Measurements from ENCODE around the gene IDH2. TPM values are rescaled to one million over a fixed set of nuclear protein-coding genes. Genes with fewer than 3 reads are reported as not detected.
"Not testable (repeated sequence)": the region's sequence is repeated elsewhere in the genome, so short reads cannot be mapped to it uniquely, and the experiment has no call there.

IDH2 gene
- 10 to 100 TPM; 29.4 to 49.6 (median 33.5) TPM for total RNA-seq

DNA sequence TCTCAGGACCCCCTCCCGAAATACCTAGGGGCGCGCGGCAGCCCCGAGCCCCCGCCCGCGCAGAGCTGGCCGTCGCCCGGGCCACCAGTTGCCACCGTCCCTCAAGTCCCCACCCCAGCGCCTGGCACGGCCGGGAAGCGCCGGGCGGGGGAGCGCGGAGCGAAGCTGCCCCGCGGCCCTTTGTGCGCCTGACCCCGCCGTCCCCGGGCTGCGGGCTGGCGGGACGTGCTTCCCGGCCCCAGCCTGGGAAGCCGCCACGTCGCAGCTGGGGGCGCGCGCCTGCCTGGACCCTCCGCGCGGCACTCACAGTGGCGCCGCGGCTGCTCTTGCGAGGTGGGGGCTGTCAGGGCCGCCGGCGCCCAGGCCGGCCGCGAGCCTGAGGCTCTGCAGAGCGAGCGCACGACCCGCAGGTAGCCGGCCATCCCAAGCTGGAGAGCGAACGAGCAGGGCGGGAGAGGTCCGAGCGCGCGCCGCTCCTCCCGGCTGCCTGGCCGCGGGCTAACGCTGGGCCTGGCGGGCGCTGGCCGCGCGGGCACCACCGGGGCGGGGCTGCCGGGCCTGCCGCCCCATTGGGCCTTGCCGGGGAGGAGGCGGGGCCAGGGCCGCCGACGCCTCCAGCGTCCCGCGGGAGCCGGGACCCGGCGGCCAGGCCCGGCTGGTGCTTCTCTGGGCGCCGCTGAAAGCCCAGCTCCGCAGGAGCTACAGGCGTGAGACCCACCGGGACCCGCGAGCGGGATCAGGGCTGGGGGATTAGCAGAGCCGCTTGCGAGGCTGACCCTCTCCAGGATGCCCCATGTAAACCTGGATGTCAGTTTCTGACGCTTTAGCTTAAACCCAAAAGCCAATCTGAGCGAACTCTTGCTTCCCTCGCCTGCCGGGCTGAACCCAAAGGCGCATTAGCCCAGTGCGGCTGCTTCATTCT is at the start of gene IDH2:
TSS of gene IDH2 (minus strand) at position 500 of the 922 bp plus-strand sequence. CDS start at position 422, 78 bp downstream.
- 1% methylated on average over 17 to 22 of the region's 104 CpGs for WGBS, 2 donors
- peak; percentile 86 for DNase-seq
- intact Hi-C loops (cut with DNase I): no loop called here
- Histone ChIP-seq H3K4me1 (peaks cover 32 to 50% of the 10 kb centered on the region in 2 donors), H3K4me3 (replicated peaks in 1 of 3) (peak within 1 kb of the TSS; percentile 23 to 95 (median 77)), H3K36me3 (no peaks in the 10 kb centered on the region), H3K27ac (peak within 1 kb of the TSS; percentile 91 to 93 (median 92)), H3K27me3 (no peaks in the 10 kb centered on the region), H3K9me3 (no peaks in the 10 kb centered on the region)
- peak; percentile 94 to 99 for TF ChIP-seq POLR2A (IDR thresholded peaks at IDR 0.05)
- TF ChIP-seq, protein P1, sequence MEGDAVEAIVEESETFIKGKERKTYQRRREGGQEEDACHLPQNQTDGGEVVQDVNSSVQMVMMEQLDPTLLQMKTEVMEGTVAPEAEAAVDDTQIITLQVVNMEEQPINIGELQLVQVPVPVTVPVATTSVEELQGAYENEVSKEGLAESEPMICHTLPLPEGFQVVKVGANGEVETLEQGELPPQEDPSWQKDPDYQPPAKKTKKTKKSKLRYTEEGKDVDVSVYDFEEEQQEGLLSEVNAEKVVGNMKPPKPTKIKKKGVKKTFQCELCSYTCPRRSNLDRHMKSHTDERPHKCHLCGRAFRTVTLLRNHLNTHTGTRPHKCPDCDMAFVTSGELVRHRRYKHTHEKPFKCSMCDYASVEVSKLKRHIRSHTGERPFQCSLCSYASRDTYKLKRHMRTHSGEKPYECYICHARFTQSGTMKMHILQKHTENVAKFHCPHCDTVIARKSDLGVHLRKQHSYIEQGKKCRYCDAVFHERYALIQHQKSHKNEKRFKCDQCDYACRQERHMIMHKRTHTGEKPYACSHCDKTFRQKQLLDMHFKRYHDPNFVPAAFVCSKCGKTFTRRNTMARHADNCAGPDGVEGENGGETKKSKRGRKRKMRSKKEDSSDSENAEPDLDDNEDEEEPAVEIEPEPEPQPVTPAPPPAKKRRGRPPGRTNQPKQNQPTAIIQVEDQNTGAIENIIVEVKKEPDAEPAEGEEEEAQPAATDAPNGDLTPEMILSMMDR (IDR thresholded peaks at IDR 0.05): peak in 1 of 6 experiments; percentile 3

DNA sequence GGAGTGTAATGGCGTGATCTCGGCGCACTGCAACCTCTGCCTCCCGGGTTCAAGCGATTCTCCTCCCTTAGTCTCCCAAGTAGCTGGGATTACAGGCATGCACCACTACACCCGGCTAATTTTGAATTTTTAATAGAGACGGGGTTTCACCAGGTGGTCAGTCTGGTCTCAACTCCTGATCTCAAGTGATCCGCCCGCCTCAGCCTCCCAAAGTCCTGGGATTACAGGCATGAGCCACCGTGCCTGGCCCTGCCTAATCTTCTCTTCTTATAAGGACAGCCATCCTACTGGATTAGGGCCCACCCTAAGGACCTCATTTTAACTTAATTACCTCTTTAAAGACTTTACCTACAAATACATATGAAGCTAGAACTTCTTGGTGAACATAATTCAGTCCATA is 48.3 kb upstream of the IDH2 start:
- H3K9me3 ChIP-seq; H3K4me3 ChIP-seq (replicated peaks in 1 of 3); H3K36me3 ChIP-seq; DNase-seq; H3K27ac ChIP-seq; intact Hi-C loops (cut with DNase I); H3K27me3 ChIP-seq: not testable (repeated sequence)
- H3K4me1 ChIP-seq: peaks cover 0 to 16% of the 10 kb centered on the region in 2 donors
- WGBS, 2 donors: 96 to 97% methylated on average over 10 of the region's 10 CpGs

GRCh38 chr15:90149609-90150340 is 47.5 kb upstream of the IDH2 start:
- intact Hi-C loops (cut with DNase I): no loop called here
- no peaks in the 10 kb centered on the region for H3K27me3 ChIP-seq
- H3K4me1 ChIP-seq: peaks cover 0 to 16% of the 10 kb centered on the region in 2 donors
- H3K4me3 ChIP-seq (replicated peaks in 1 of 3): no peak overlapping the region
- H3K36me3 ChIP-seq: no peaks in the 10 kb centered on the region
- 82 to 86% methylated on average over 14 of the region's 14 CpGs for WGBS, 2 donors
- H3K27ac ChIP-seq: peak overlapping the region in 1 of 3 donors; percentile 6
- DNase-seq: no peak
- TF ChIP-seq, protein P1 (IDR thresholded peaks at IDR 0.05): no peak
- TF ChIP-seq POLR2A (IDR thresholded peaks at IDR 0.05): no peak
- no peaks in the 10 kb centered on the region for H3K9me3 ChIP-seq

DNA sequence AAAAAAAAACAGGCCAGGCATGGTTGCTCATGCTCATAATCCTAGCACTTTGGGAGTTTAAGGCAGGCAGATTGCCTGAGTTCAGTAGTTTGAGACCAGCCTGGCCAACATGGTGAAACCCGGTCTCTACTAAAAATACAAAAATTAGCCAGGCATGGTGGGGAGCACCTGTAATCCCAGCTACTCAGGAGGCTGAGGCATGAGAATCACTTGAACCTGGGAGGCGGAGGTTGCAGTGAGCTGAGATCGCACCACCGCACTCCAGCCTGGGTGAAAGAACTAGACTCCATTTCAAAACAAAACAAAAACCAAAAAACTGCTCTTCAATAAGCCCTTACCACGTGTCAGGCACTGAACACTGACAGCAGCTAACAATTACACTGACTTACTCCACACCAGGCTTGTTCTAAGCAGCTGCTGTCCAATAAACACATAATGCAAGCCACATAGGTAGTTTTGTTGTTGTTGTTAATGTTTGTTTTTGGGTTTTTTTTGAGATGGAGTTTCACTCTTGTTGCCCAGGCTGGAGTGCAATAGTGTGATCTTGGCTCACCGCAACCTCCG is 44.0 kb upstream of the IDH2 start:
- 78 to 79% methylated on average over 7 of the region's 7 CpGs for WGBS, 2 donors
- H3K27me3 ChIP-seq; H3K9me3 ChIP-seq; H3K36me3 ChIP-seq; intact Hi-C loops (cut with DNase I); H3K27ac ChIP-seq; DNase-seq; H3K4me3 ChIP-seq (replicated peaks in 1 of 3): not testable (repeated sequence)
- H3K4me1 ChIP-seq: peaks cover 0 to 21% of the 10 kb centered on the region in 2 donors

DNA sequence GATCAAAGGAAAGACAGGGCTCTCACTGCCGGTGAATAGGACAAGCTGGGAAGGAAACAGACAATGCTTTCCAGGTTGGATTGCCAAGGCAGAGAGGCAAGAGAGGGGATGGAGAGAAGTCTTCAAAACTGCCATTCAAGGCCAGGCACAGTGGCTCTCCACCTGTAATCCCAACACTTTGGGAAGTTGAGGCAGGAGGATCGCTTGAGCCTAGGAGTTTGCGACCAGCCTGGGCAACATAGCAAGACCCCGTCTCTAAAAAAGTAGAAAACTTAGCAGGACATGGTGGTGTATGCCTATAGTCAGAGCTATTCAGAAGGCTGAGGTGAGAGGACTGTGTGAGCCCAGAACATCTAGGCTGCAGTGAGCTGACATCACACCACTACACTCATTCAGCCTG is 43.5 kb upstream of the IDH2 start:
- Histone ChIP-seq H3K36me3 (no peaks in the 10 kb centered on the region), H3K4me3 (replicated peaks in 1 of 3) (no peak overlapping the region), H3K4me1 (peaks cover 0 to 21% of the 10 kb centered on the region in 2 donors), H3K9me3 (no peaks in the 10 kb centered on the region), H3K27me3 (no peaks in the 10 kb centered on the region), H3K27ac (no peak overlapping the region)
- intact Hi-C loops (cut with DNase I): no loop called here
- WGBS, 2 donors: 85 to 91% methylated on average over 4 of the region's 4 CpGs
- no peak for TF ChIP-seq POLR2A (IDR thresholded peaks at IDR 0.05)
- TF ChIP-seq, protein P1 (IDR thresholded peaks at IDR 0.05): no peak
- no peak for DNase-seq
